DLD1 (cell line): ENCODE results near the gene ARID1B.

Source experiments
- in situ Hi-C: cut with HindIII; loops from 2 replicates; pipeline ENCODE4 v1.10.0; 2017; ENCODE audit warnings: low sequenced_read_pairs

Gene ARID1B

GRCh38 chr6:157168471-157168870, 391.3 kb downstream of the ARID1B start:
- in situ Hi-C loops, result no loop called here

GRCh38 chr6:157169226-157169625, 392.0 kb downstream of the ARID1B start:
- in situ Hi-C loops, result no loop called here

GRCh38 chr6:157169656-157170055, 392.5 kb downstream of the ARID1B start:
- in situ Hi-C loops, result no loop called here

GRCh38 chr6:157170535-157170934, 393.4 kb downstream of the ARID1B start:
- in situ Hi-C loops, result no loop called here

GRCh38 chr6:157171801-157172200, 394.6 kb downstream of the ARID1B start:
- in situ Hi-C loops, result no loop called here

DNA sequence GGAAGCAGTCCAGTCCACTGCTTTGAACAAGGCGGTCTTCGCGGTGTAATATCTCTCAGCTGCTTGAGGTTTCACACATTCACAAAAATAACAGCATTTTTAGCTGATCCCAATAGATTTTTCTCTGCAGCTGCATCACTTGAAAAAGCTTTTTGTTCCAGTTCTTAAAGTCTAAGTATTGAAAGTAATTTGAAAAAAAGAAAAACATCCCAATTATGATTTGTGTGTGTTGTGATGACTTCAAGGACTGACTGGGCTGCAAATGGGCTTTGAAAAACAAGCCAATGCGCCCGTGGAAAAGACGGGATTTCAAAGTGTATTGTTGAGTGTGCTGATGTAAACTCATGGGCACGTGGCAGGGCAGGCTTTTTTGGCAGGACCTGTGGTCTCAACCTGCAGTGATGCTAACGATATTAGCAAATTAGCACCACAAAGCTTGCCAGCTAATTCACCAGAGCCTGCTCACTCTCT, 395.1 kb downstream of the ARID1B start:
- in situ Hi-C loops, result no loop called here

DNA sequence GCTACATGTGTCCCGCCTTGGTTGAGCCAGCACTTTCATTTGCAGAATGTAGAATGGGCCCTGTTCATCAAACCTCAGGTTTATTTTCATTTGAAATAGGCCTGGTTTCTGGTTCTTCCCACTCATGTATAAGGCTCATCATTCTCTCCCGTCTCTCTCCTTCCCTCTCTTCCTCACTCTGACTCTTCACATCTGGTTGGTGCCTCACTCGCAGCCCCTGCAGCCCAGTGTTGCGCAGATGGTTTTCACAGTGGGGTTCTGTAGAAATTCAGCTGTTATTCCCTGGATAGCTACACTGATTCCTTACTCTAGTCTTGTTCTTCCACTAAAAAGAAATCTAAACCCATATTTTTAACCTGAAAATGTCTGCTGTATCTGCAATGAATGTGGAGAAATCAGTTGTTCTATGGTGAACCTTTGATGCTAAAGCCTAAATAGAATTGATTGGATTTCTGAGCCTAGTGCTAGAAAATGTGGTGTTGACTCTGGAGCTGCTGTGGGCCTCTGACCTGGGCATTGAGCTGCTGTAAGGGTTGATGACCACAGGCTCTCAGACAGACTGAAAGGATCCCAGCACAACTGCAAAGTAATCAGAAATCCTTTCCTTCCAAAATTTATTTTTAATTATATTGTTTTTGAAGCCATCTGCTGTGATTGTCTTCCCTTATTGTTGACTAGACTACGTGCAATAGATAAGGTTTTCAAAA, 395.8 kb downstream of the ARID1B start:
- in situ Hi-C loops, result no loop called here

DNA sequence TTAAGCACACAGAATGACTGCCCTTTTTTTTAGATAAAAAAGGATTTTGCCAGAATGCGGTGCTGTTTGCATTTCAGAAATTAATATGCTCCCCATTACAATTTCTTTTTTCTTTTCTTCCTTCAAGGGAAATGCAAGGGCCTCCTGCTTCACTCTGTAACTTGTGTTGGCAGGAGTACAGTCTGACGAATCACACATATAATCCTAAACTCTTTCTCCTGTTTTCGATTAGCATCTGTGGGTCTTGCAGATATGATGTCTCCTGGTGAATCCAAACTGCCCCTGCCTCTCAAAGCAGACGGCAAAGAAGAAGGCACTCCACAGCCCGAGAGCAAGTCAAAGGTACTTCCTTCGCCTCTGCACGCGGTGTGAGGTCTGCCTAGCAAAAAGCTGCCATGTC, 396.6 kb downstream of the ARID1B start:
- in situ Hi-C loops, result no loop called here

DNA sequence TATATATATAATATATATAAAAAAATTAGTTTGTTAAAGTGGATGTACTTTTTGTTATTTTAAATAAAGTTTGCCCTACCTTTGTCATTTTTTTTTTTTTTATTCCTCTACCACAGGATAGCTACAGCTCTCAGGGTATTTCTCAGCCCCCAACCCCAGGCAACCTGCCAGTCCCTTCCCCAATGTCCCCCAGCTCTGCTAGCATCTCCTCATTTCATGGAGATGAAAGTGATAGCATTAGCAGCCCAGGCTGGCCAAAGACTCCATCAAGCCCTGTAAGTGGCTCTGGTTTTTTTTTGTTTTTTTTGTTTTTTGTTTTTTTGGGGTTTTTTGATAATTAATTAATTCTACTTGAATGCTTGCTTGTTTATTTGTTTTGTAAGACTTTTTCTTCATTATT, 397.6 kb downstream of the ARID1B start:
- in situ Hi-C loops, result no loop called here

DNA sequence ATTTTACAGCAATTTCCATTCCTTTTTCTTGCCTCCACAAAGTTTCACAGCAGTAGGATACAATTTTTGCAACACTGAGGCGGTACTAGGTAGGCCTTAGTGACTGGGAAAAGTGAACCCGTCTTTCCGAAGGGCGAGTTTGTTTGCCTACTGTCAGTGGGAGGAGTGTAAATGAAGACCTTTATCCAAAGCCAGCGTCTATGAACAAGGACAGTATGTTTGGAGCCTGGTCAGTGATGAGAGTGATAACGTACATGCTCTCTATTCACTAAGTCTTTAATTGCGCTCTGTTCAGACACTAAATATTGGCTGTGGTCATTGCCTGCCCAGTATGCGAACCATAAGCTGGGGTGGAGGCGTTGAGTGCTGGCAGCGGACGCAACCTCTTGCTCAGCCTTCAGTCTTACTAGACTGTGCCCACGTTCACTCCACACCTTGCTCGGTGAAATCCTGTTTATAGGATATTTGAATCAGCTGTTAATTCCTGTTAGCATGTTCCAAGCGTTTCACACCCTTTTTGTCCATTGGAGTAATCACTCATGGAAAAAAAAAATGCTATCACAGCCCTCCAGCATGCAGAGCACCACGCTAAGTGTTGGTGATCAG, 400.7 kb downstream of the ARID1B start:
- in situ Hi-C loops, result no loop called here

GRCh38 chr6:157181649-157182048, 404.5 kb downstream of the ARID1B start:
- in situ Hi-C loops, result no loop called here

GRCh38 chr6:157182503-157183264, 405.5 kb downstream of the ARID1B start:
- in situ Hi-C loops, result no loop called here

- in situ Hi-C loops, result no loop called here
Measured at GRCh38 chr6:157184202-157185015, 407.2 kb downstream of the ARID1B start.

DNA sequence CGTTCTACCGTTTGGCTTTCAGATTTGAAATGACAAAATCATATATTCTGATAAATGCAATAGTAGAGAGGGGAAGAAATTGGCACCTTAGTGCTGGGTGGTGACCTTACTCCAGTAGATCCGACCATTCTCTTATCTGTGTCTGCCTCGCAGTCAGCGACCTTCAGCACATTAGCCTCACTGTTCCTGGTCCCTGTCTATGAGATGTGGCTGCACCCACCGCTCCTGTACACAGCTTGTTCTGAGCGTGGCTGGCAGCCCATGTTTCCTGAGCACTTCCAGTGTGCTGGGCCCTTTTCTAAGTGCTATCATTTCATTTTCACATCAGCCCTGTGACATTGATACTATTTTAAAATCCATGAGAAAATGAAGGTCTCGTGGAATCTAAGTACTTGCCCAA, 408.0 kb downstream of the ARID1B start:
- in situ Hi-C loops, result no loop called here

DNA sequence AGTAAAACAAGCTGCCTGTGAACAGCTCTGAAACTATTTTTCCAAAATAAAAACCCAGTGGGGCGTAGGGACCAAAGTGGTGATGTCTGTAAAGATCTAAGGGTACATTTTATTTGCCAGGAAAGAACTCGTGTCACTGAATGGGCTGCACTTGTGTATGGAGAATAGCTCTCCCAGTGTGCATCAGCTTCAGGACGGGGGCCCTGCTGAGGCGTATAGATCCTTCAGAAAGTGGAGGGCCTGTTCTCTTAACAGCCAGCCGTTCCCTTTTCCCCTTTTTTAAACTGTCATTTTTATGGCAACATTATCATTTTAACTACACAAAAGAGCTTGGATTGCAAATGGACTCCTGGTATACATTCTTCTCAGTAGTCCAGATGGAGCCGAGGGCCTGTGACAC, 408.8 kb downstream of the ARID1B start:
- in situ Hi-C loops, result no loop called here

- in situ Hi-C loops, result no loop called here
Measured at GRCh38 chr6:157186785-157187181, 409.6 kb downstream of the ARID1B start.

- in situ Hi-C loops, result no loop called here
Measured at GRCh38 chr6:157187182-157188083, 410.3 kb downstream of the ARID1B start.

- in situ Hi-C loops, result no loop called here
Measured at GRCh38 chr6:157188213-157188612, 411.0 kb downstream of the ARID1B start.

DNA sequence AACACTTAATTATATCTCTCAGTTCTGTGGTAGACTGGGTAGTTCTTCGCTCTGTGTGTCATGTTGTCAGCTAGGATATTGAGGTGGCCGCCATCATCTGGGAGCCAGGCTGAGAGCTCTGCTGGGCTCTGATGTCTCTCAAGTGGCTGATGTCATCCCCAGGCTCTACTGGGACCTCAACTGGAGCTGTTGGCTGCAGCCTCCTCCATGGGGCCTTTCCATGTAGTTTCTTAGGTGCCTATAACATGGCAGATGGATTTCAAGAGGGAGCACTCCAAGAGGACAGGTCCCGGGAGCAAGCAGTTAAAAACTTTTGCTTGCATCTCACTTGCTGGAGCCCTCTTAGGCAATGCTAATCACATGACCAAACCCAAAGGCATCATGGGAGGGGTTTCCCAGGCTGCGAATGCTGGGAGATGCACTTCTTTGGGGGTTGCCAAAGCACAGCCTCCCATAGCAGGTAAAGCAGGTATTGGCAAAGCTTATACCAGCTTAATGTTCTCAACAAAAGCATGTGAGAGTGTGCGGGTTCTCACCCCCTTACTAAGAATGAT, 416.3 kb downstream of the ARID1B start:
- in situ Hi-C loops, result no loop called here

DNA sequence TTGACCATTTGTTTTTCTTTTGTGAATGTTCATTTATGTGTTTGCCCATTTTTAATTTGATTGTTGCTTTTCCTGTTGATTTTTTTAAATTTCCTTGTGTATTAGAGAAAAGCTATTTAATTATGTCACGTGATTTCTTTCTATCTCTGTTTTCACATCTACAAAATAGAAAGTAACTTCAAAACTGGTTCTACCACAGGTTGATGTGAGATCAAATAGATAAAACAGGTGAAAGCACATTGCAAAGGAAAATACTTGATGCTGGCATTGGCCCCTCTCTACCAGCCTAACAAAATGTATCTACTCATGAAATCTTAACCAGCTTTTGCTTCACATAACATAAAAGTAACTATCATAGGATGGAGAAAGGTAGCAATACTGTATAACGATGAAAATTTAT, 416.9 kb downstream of the ARID1B start:
- in situ Hi-C loops, result no loop called here
